Panc1 (cell line): ENCODE data around the gene RHEB. TPM values are rescaled to one million over a fixed set of nuclear protein-coding genes. Genes with fewer than 3 reads are reported as not detected.

Source experiments
- ATAC-seq: fragments of 200-7000 bp; cut with Tn5 transposase; 2 replicates; pipeline ENCODE4 v1.9.1; 2020; ENCODE audit warnings: mild to moderate bottlenecking, moderate library complexity
- BruUV-seq: library from RNA; stranded (reverse); fragments of 400-500 nt; replicated peaks from 2 replicates; lab custom pipeline; 2021; lab: Mats Ljungman, UMichigan
- CTCF ChIA-PET: fragments of 300-600 bp; sonication (Branson Sonifier 250); formaldehyde crosslinking; loops from one replicate; lab custom pipeline; 2022; ENCODE audit warnings: antibody characterized with exemption; lab: Charles Lee
- POLR2A ChIA-PET: fragments of 300-600 bp; sonication (Branson Sonifier 250); formaldehyde crosslinking; loops from one replicate; lab custom pipeline; 2022; ENCODE audit warnings: antibody characterized with exemption; lab: Charles Lee
- DNase-seq: peaks from one replicate; pipeline ENCODE4 v3.0.0-alpha.2; 2010; ENCODE audit warnings: low read depth, low spot score
- H3K27ac ChIP-seq: 2 replicates; pipeline ENCODE4 v1.5.1; 2011; ENCODE audit warnings: mild to moderate bottlenecking, low read length, inconsistent platforms
- H3K27me3 ChIP-seq: fragments of 200-500 bp; sonication (Bioruptor generic); 2 replicates; pipeline ENCODE4 v1.6.0; 2014; ENCODE audit warnings: low read length, inconsistent platforms; ENCODE audit not compliant: control insufficient read depth, insufficient read depth
- H3K36me3 ChIP-seq: fragments of 200-500 bp; sonication (Bioruptor generic); 2 replicates; pipeline ENCODE4 v1.5.1; 2014; ENCODE audit warnings: inconsistent platforms, mild to moderate bottlenecking, low read length, moderate library complexity; ENCODE audit not compliant: control insufficient read depth, insufficient read depth
- H3K4me1 ChIP-seq: 2 replicates; pipeline ENCODE4 v1.5.1; 2011; ENCODE audit warnings: inconsistent platforms, mild to moderate bottlenecking, low read length, moderate library complexity; ENCODE audit not compliant: control insufficient read depth, insufficient read depth
- H3K4me3 ChIP-seq, 2 experiments: 2 replicates each; pipeline ENCODE4 v1.5.1; 2011 to 2012; ENCODE audit warnings: low read depth in 2 of 2, low read length in 2 of 2, mild to moderate bottlenecking in 2 of 2, inconsistent platforms in 1 of 2, moderate library complexity in 1 of 2
- H3K9me3 ChIP-seq: fragments of 200-500 bp; sonication (Bioruptor generic); 2 replicates; pipeline ENCODE4 v1.5.1; 2014; ENCODE audit warnings: low read depth, mild to moderate bottlenecking, inconsistent platforms, low read length, moderate library complexity; ENCODE audit not compliant: control insufficient read depth, insufficient read depth
- POLR2AphosphoS5 ChIP-seq: IDR thresholded peaks from 2 replicates; pipeline ENCODE4 v1.6.1; 2012; ENCODE audit warnings: mild to moderate bottlenecking, low read depth, low read length, moderate library complexity
- SIN3A ChIP-seq: IDR thresholded peaks from 2 replicates; pipeline ENCODE4 v1.6.1; 2012; ENCODE audit warnings: low read depth, mild to moderate bottlenecking, low read length, moderate library complexity, borderline replicate concordance; ENCODE audit not compliant: insufficient read depth
- TCF7L2 ChIP-seq: IDR thresholded peaks from 2 replicates; pipeline ENCODE4 v1.6.1; 2011; ENCODE audit warnings: mild to moderate bottlenecking, low read depth, low read length, inconsistent platforms
- in situ Hi-C: cut with HindIII; loops from 2 replicates; pipeline ENCODE4 v1.10.0; 2016; ENCODE audit warnings: low sequenced_read_pairs, low pct_unique_long_range_greater_than_20kb
- intact Hi-C: fragments of 100-400 bp; cut with micrococcal nuclease; formaldehyde crosslinking; loops from one replicate; pipeline ENCODE4 v1.10.0; 2022; ENCODE audit not compliant: unreplicated experiment
- total RNA-seq: library from RNA; stranded (reverse); gene quantifications from one replicate; pipeline ENCODE4 v1.2.1, GENCODE V29; 2021; ENCODE audit not compliant: unreplicated experiment
- TF ChIP-seq, protein P1 (sequence below): fragments of 450-650 bp; IDR thresholded peaks from 2 replicates; pipeline ENCODE4 v1.5.1; 2017; ENCODE audit warnings: mild to moderate bottlenecking
- TF ChIP-seq, protein P2 (sequence below), 2 experiments: IDR thresholded peaks; 2 replicates each; pipeline ENCODE4 v1.6.1; 2011 to 2012; ENCODE audit warnings: low read depth in 2 of 2, control low read depth in 1 of 2, low read length in 1 of 2, mild to moderate bottlenecking in 1 of 2, moderate library complexity in 1 of 2; ENCODE audit not compliant: insufficient read depth in 1 of 2

RHEB gene
- total RNA-seq, 1 experiment from 2014 or later: 259 TPM

DNA sequence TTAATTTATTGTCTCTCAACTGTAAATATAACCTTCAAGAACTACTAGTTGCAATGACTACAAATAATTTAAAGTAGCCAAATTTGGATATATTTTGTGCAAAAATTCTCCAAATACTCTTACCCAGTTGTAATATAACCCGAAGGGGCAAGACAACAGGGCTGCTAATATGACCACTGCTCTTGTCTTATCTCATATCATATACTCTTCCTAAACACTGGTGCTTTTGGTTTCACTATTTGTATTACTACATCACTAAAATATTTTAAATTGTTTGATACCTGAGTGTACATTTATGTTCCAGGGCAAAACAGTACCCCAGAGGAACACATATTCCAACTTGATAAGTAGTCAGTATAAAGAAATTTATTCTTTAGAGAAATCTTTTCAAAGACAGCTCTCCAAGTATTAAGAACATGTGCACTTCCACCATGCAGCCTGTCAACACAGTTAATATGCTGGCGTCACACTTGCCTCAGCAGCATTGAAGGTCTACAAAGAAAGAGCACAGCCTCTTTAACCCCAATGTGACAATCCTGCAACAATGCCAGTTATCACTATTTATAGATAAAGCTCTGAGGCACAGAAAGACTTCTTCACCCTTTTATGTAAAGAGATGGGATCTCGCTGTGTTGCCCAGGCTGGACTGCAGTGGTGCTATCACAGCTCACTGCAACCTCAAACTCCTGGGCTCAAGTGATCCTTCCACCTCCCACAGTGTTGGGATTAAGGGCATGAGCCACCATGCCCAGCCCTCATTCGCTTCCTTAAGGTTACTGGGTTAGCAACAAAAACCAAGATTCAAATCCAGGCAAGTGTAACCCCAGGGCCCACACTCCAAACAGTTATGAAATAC, 37.8 kb downstream of the RHEB start:
- no peak for TF ChIP-seq SIN3A
- TF ChIP-seq, protein P1, sequence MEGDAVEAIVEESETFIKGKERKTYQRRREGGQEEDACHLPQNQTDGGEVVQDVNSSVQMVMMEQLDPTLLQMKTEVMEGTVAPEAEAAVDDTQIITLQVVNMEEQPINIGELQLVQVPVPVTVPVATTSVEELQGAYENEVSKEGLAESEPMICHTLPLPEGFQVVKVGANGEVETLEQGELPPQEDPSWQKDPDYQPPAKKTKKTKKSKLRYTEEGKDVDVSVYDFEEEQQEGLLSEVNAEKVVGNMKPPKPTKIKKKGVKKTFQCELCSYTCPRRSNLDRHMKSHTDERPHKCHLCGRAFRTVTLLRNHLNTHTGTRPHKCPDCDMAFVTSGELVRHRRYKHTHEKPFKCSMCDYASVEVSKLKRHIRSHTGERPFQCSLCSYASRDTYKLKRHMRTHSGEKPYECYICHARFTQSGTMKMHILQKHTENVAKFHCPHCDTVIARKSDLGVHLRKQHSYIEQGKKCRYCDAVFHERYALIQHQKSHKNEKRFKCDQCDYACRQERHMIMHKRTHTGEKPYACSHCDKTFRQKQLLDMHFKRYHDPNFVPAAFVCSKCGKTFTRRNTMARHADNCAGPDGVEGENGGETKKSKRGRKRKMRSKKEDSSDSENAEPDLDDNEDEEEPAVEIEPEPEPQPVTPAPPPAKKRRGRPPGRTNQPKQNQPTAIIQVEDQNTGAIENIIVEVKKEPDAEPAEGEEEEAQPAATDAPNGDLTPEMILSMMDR: no peak
- TF ChIP-seq TCF7L2: no peak
- TF ChIP-seq, protein P2, sequence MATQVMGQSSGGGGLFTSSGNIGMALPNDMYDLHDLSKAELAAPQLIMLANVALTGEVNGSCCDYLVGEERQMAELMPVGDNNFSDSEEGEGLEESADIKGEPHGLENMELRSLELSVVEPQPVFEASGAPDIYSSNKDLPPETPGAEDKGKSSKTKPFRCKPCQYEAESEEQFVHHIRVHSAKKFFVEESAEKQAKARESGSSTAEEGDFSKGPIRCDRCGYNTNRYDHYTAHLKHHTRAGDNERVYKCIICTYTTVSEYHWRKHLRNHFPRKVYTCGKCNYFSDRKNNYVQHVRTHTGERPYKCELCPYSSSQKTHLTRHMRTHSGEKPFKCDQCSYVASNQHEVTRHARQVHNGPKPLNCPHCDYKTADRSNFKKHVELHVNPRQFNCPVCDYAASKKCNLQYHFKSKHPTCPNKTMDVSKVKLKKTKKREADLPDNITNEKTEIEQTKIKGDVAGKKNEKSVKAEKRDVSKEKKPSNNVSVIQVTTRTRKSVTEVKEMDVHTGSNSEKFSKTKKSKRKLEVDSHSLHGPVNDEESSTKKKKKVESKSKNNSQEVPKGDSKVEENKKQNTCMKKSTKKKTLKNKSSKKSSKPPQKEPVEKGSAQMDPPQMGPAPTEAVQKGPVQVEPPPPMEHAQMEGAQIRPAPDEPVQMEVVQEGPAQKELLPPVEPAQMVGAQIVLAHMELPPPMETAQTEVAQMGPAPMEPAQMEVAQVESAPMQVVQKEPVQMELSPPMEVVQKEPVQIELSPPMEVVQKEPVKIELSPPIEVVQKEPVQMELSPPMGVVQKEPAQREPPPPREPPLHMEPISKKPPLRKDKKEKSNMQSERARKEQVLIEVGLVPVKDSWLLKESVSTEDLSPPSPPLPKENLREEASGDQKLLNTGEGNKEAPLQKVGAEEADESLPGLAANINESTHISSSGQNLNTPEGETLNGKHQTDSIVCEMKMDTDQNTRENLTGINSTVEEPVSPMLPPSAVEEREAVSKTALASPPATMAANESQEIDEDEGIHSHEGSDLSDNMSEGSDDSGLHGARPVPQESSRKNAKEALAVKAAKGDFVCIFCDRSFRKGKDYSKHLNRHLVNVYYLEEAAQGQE (IDR thresholded peaks at IDR 0.05; ENCODE audit: insufficient read depth in 1 of 2, low read depth in 2 of 2, low read length in 1 of 2): no peak
- no peak for TF ChIP-seq POLR2AphosphoS5
- Histone ChIP-seq H3K4me1 (peaks cover 36% of the 10 kb centered on the region), H3K4me3 (no peak overlapping the region), H3K36me3 (peaks cover 29% of the 10 kb centered on the region), H3K9me3 (no peaks in the 10 kb centered on the region), H3K27ac (no peak overlapping the region), H3K27me3 (no peaks in the 10 kb centered on the region)
- ChIA-PET POLR2A (interaction anchor here (1.4 kb wide), 1 partner anchor 9 kb away, joined by 3 read pairs; no protein-coding TSS in a partner anchor), CTCF (no interaction called here)
- in situ Hi-C loops (no loop called here), intact Hi-C loops (no loop called here)
- ATAC-seq (peak; percentile 38), DNase-seq (no peak)
- BruUV-seq: no TSS peak

DNA sequence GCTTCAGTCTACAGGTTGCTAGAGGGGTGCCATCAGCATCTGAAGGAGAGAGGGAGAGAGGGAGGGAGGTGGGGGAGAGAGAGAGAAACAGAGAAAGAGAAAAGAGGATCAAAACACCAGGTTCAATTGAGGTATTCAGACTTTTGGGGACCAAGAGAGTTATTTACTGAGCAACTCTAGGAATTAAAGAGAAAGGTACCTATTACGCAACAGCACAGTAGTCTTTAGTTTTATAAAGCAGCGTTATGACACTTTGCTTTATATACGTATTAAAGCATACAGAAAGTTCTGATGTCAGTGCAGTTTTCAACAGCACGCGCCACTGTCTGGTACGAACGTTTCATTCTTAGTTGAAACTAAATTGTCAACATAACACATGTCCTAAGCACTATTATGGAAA, 41.8 kb downstream of the RHEB start:
- Histone ChIP-seq H3K4me3 (no peak overlapping the region), H3K4me1 (peaks cover 15% of the 10 kb centered on the region), H3K9me3 (no peaks in the 10 kb centered on the region), H3K36me3 (peaks cover 28% of the 10 kb centered on the region; the same call in 1 of the 2 replicates), H3K27ac (peak overlapping the region; percentile 14; the same call in 1 of the 2 replicates), H3K27me3 (no peaks in the 10 kb centered on the region)
- ChIA-PET CTCF (no interaction called here), POLR2A (no interaction called here)
- no peak for ATAC-seq
- in situ Hi-C loops (no loop called here), intact Hi-C loops (no loop called here)
- TF ChIP-seq TCF7L2: no peak
- no peak for TF ChIP-seq POLR2AphosphoS5
- TF ChIP-seq, protein P1: no peak
- TF ChIP-seq, protein P2 (IDR thresholded peaks at IDR 0.05; ENCODE audit: insufficient read depth in 1 of 2, low read depth in 2 of 2, low read length in 1 of 2): no peak
- TF ChIP-seq SIN3A: no peak
- no peak for DNase-seq
- no TSS peak for BruUV-seq
